Suprapubic skin (tissue), 4 donors: ENCODE results near the gene POC1B. TPM values are rescaled to one million over a fixed set of nuclear protein-coding genes. Genes with fewer than 3 reads are reported as not detected.

Source experiments
- DNase-seq, 2 donors: peaks; one replicate each; pipeline ENCODE4 v3.0.0-alpha.2; 2019; ENCODE audit warnings: low spot score in 2 of 2
- H3K27ac ChIP-seq: fragments of 200-600 bp; sonication (generic); one replicate; pipeline ENCODE4 v1.5.1; 2019
- H3K27me3 ChIP-seq: fragments of 200-600 bp; sonication (generic); one replicate; pipeline ENCODE4 v1.5.1; 2019
- H3K36me3 ChIP-seq: fragments of 200-600 bp; sonication (generic); one replicate; pipeline ENCODE4 v1.5.1; 2019
- H3K4me1 ChIP-seq: fragments of 200-600 bp; sonication (generic); one replicate; pipeline ENCODE4 v1.5.1; 2019
- H3K4me3 ChIP-seq: fragments of 200-600 bp; sonication (generic); one replicate; pipeline ENCODE4 v1.5.1; 2019; ENCODE audit warnings: mild to moderate bottlenecking
- H3K9me3 ChIP-seq: fragments of 200-600 bp; sonication (generic); one replicate; pipeline ENCODE4 v1.5.1; 2019
- CTCF ChIP-seq, 2 donors: fragments of 200-600 bp in 1 of 2; fragments of 450-650 bp in 1 of 2; sonication (generic) in 1 of 2; IDR thresholded peaks; one replicate each; pipeline ENCODE4 v1.5.1; 2016 to 2019; ENCODE audit warnings: antibody characterized with exemption in 2 of 2, mild to moderate bottlenecking in 1 of 2, moderate library complexity in 1 of 2
- EP300 ChIP-seq: sonication (generic); formaldehyde crosslinking; IDR thresholded peaks from one replicate; pipeline ENCODE4 v1.6.1; 2017; ENCODE audit warnings: antibody characterized with exemption
- POLR2A ChIP-seq, 2 donors: fragments of 450-650 bp; IDR thresholded peaks; one replicate each; pipeline ENCODE4 v1.6.1; 2017; ENCODE audit warnings: antibody characterized with exemption in 2 of 2, mild to moderate bottlenecking in 2 of 2, moderate library complexity in 2 of 2
- POLR2AphosphoS5 ChIP-seq, 3 donors: sonication (generic); formaldehyde crosslinking; IDR thresholded peaks; one replicate each; pipeline ENCODE4 v1.6.1; 2017; ENCODE audit warnings: antibody characterized with exemption in 3 of 3
- WGBS: methylation state at CpG from one replicate; pipeline ENCODE4 v1.1.5; 2018; 5-methylcytosine and 5-hydroxymethylcytosine counted together
- total RNA-seq, 4 donors: library from RNA; depleted of rRNA; stranded (reverse); fragments of >200 nt; gene quantifications; one replicate each; pipeline ENCODE4 v1.1.0, GENCODE V29; 2016

The POC1B gene
- total RNA-seq, 4 donors from 2014 or later: 11.3 to 28.2 (median 13.4) TPM

GRCh38 chr12:89497467-89497866 lies 28.4 kb downstream of the POC1B start:
- H3K27me3 ChIP-seq: no peaks in the 10 kb centered on the region
- no peaks in the 10 kb centered on the region for H3K4me1 ChIP-seq
- H3K36me3 ChIP-seq: no peaks in the 10 kb centered on the region
- no peak overlapping the region for H3K4me3 ChIP-seq
- H3K27ac ChIP-seq: no peak overlapping the region
- H3K9me3 ChIP-seq: no peaks in the 10 kb centered on the region
- 97% methylated on average over 4 of the region's 4 CpGs for WGBS
- TF ChIP-seq POLR2A (IDR thresholded peaks at IDR 0.05) (no peak), EP300 (no peak), POLR2AphosphoS5 (IDR thresholded peaks at IDR 0.05) (no peak), CTCF (IDR thresholded peaks at IDR 0.05) (no peak)
- DNase-seq: no peak

GRCh38 chr12:89497005-89497404 lies 28.8 kb downstream of the POC1B start:
- 94% methylated on average over 4 of the region's 4 CpGs for WGBS

GRCh38 chr12:89494411-89495231 lies 31.2 kb downstream of the POC1B start:
- no peaks in the 10 kb centered on the region for H3K9me3 ChIP-seq
- H3K4me1 ChIP-seq: no peaks in the 10 kb centered on the region
- H3K27ac ChIP-seq: no peak overlapping the region
- H3K36me3 ChIP-seq: peaks cover 5% of the 10 kb centered on the region
- no peak for TF ChIP-seq POLR2AphosphoS5 (IDR thresholded peaks at IDR 0.05)
- H3K4me3 ChIP-seq: no peak overlapping the region
- DNase-seq: no peak
- no peaks in the 10 kb centered on the region for H3K27me3 ChIP-seq
- WGBS: 89% methylated on average over 9 of the region's 9 CpGs

More at GRCh38 chr12:89497005-89497404, 28.8 kb downstream of the POC1B start:
- H3K36me3 ChIP-seq: no peaks in the 10 kb centered on the region
- no peak for DNase-seq
- TF ChIP-seq EP300 (no peak), POLR2A (IDR thresholded peaks at IDR 0.05) (no peak), CTCF (IDR thresholded peaks at IDR 0.05) (no peak), POLR2AphosphoS5 (IDR thresholded peaks at IDR 0.05) (no peak)
- H3K4me3 ChIP-seq: no peak overlapping the region
- H3K27ac ChIP-seq: no peak overlapping the region
- H3K9me3 ChIP-seq: no peaks in the 10 kb centered on the region
- no peaks in the 10 kb centered on the region for H3K27me3 ChIP-seq
- H3K4me1 ChIP-seq: no peaks in the 10 kb centered on the region

GRCh38 chr12:89493670-89494302 lies 32.1 kb downstream of the POC1B start:
- WGBS: 88% methylated on average over 5 of the region's 5 CpGs

GRCh38 chr12:89492883-89493282 lies 33.0 kb downstream of the POC1B start:
- Histone ChIP-seq H3K4me1 (no peaks in the 10 kb centered on the region), H3K9me3 (no peaks in the 10 kb centered on the region), H3K36me3 (peaks cover 16% of the 10 kb centered on the region), H3K27me3 (no peaks in the 10 kb centered on the region), H3K27ac (no peak overlapping the region), H3K4me3 (no peak overlapping the region)
- TF ChIP-seq CTCF (IDR thresholded peaks at IDR 0.05) (no peak), POLR2AphosphoS5 (IDR thresholded peaks at IDR 0.05) (no peak)
- WGBS: 91% methylated on average over 5 of the region's 5 CpGs
- DNase-seq: no peak

More at GRCh38 chr12:89493670-89494302, 32.1 kb downstream of the POC1B start:
- Histone ChIP-seq H3K4me3 (no peak overlapping the region), H3K27ac (no peak overlapping the region), H3K4me1 (no peaks in the 10 kb centered on the region), H3K36me3 (peaks cover 13% of the 10 kb centered on the region), H3K27me3 (no peaks in the 10 kb centered on the region), H3K9me3 (no peaks in the 10 kb centered on the region)
- no peak for TF ChIP-seq POLR2AphosphoS5 (IDR thresholded peaks at IDR 0.05)
- TF ChIP-seq EP300: no peak
- TF ChIP-seq POLR2A (IDR thresholded peaks at IDR 0.05): no peak
- no peak for TF ChIP-seq CTCF (IDR thresholded peaks at IDR 0.05)
- no peak for DNase-seq
